ENCODE measurements around the gene MARCHF9.

GRCh38 chr12:57751432-57751787 lies 3.5 kb upstream of the MARCHF9 start:
- TF ChIP-seq GRHL2 (CRISPR knock-in tag; IDR thresholded peaks at IDR 0.05; ENCODE audit: insufficient replicate concordance, severe bottlenecking) (no peak), JUN (CRISPR knock-in tag; IDR thresholded peaks at IDR 0.05) (no peak), IRF2 (CRISPR knock-in tag; IDR thresholded peaks at IDR 0.05; ENCODE audit: borderline replicate concordance, low read depth) (no peak), CTCF (IDR thresholded peaks at IDR 0.05) (no peak), ARID4B (CRISPR knock-in tag; IDR thresholded peaks at IDR 0.05; ENCODE audit: borderline replicate concordance) (no peak)
